ENCODE results near the gene KCP. TPM values are rescaled to one million over a fixed set of nuclear protein-coding genes. Genes with fewer than 3 reads are reported as not detected.
"Not testable (repeated sequence)": the region's sequence is repeated elsewhere in the genome, so short reads cannot be mapped to it uniquely, and the experiment has no call there.

The KCP gene
- total RNA-seq, 1 donor from 2014 or later: 0.20 TPM

GRCh38 chr7:128922496-128923410, 12.2 kb upstream of the KCP start:
- intact Hi-C loops (cut with micrococcal nuclease): no loop called here

GRCh38 chr7:128921866-128922440, 11.4 kb upstream of the KCP start:
- intact Hi-C loops (cut with micrococcal nuclease): no loop called here

GRCh38 chr7:128920913-128921582, 10.5 kb upstream of the KCP start:
- intact Hi-C loops (cut with micrococcal nuclease): no loop called here

GRCh38 chr7:128919881-128920799, 9.6 kb upstream of the KCP start:
- intact Hi-C loops (cut with micrococcal nuclease): no loop called here

- intact Hi-C loops (cut with micrococcal nuclease): no loop called here
Observed at GRCh38 chr7:128919241-128919640, 8.7 kb upstream of the KCP start.

GRCh38 chr7:128918016-128918665, 7.6 kb upstream of the KCP start:
- intact Hi-C loops (cut with micrococcal nuclease): no loop called here

GRCh38 chr7:128917122-128917521, 6.6 kb upstream of the KCP start:
- intact Hi-C loops (cut with micrococcal nuclease): no loop called here

GRCh38 chr7:128916643-128916915, 6.1 kb upstream of the KCP start:
- intact Hi-C loops (cut with micrococcal nuclease): no loop called here

- intact Hi-C loops (cut with micrococcal nuclease): no loop called here
Observed at GRCh38 chr7:128915841-128916642, 5.5 kb upstream of the KCP start.

GRCh38 chr7:128915271-128915819, 4.8 kb upstream of the KCP start:
- intact Hi-C loops (cut with micrococcal nuclease): no loop called here

GRCh38 chr7:128914566-128915151, 4.2 kb upstream of the KCP start:
- intact Hi-C loops (cut with micrococcal nuclease): no loop called here

- intact Hi-C loops (cut with micrococcal nuclease): no loop called here
Observed at GRCh38 chr7:128913870-128914565, 3.5 kb upstream of the KCP start.

GRCh38 chr7:128912709-128913495, 2.4 kb upstream of the KCP start:
- intact Hi-C loops (cut with micrococcal nuclease): not testable (repeated sequence)

GRCh38 chr7:128912281-128912680, 1.8 kb upstream of the KCP start:
- intact Hi-C loops (cut with micrococcal nuclease): no loop called here

GRCh38 chr7:128911423-128912031, 1.0 kb upstream of the KCP start:
- intact Hi-C loops (cut with micrococcal nuclease): no loop called here

GRCh38 chr7:128909625-128910568, 612 bp downstream of the KCP start:
- intact Hi-C loops (cut with micrococcal nuclease): loop anchor here (10.0 kb wide), 1 partner anchor 365 kb away; no protein-coding TSS in a partner anchor

Measured in T-helper 1 cell treated with Interleukin-12 subunit alpha and Interleukin-12 subunit beta and Interleukin-4 antibody, amounts not matched to agents 30 ng/mL and 1 ng/mL, for 36 hours (primary cell).